ENCODE measurements around the gene GGCX. TPM values are rescaled to one million over a fixed set of nuclear protein-coding genes. Genes with fewer than 3 reads are reported as not detected.
A peak's percentile ranks its signal among the peaks of the same experiment; 100 is the strongest.

Gene GGCX
- total and polyA plus RNA-seq, 9 of the 15 experiments (the other 6 are each of a cell fraction or from before 2014, with no cell fraction given) = 14.4 to 47.1 (median 28.1) TPM

DNA sequence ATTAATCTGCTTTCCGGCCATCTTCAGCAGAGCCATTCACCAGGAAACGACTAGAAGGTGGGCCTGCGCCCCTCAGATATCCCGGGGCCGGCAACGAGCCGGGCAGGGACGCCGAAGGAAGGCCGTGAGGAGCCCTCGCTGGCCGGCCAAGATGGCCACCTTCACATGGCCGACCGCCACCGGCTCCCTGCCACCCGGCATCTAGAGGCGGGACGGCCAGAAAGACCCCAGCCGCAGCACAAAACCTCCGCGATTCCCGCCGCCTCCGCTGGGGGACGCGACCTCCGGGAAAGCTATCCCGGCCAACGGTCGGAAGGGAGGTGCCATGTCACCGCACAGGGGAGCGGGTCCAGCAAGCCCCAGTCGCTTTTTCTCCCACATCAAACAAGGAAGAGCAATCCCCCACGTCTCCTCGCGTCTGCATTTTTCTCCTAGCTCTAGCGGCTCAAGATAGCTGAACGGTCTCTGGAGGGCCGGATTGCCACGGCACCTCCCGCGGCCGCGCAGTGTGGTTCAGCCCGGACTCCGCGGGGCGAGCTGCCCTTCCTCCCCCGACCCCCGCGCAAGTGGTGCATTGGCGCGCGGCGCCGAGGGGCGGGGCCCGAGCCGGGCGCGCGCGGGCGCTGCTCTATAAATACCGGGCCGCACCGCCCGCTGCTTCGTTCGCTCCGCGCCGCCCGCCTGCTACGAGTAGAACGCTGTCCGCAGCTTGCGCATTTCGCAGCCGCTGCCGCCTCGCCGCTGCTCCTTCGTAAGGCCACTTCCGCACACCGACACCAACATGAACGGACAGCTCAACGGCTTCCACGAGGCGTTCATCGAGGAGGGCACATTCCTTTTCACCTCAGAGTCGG, 22.6 kb downstream of the GGCX start, which contains the start of gene MAT2A (continued):
- TF ChIP-seq ZNF212 (CRISPR knock-in tag; IDR thresholded peaks at IDR 0.05) (no peak), RBM22 (IDR thresholded peaks at IDR 0.05; ENCODE audit: low read depth, low read length, poor library complexity, severe bottlenecking) (no peak), MCM2 (IDR thresholded peaks at IDR 0.05; ENCODE audit: low read depth) (no peak), MXI1 (IDR thresholded peaks at IDR 0.05; ENCODE audit: low read depth, low read length) (no peak), ESRRA (IDR thresholded peaks at IDR 0.05; ENCODE audit: borderline replicate concordance, low read depth) (peak; percentile 77; the same call in 1 of the 2 replicates), OTX1 (CRISPR knock-in tag; IDR thresholded peaks at IDR 0.05) (no peak), IRF2 (CRISPR knock-in tag; IDR thresholded peaks at IDR 0.05) (no peak), ZNF165 (CRISPR knock-in tag; IDR thresholded peaks at IDR 0.05; ENCODE audit: borderline replicate concordance) (no peak), U2AF1 (optimal IDR thresholded peaks at IDR 0.05; ENCODE audit: low read depth, low read length) (peak; percentile 99), PKNOX1 (IDR thresholded peaks at IDR 0.05) (no peak), BRD9 (IDR thresholded peaks at IDR 0.05; ENCODE audit: low read depth, partially characterized antibody) (peak; percentile 60), CCAR2 (IDR thresholded peaks at IDR 0.05; ENCODE audit: low read depth, low read length) (no peak), MAZ (CRISPR knock-in tag; conservative IDR thresholded peaks at IDR 0.05 in 1 of 2, IDR thresholded peaks at IDR 0.05 in 1 of 2) (peak; percentile 74 to 88), COPS2 (conservative IDR thresholded peaks at IDR 0.05) (no peak), RBFOX2 (IDR thresholded peaks at IDR 0.05; ENCODE audit: low read depth, low read length) (peak; percentile 99), ZNF431 (CRISPR knock-in tag; IDR thresholded peaks at IDR 0.05) (no peak; the same call in 1 of the 2 replicates), SAFB (IDR thresholded peaks at IDR 0.05; ENCODE audit: borderline replicate concordance, low read depth, low read length) (no peak; the same call in 1 of the 2 replicates), ZC3H4 (CRISPR knock-in tag; IDR thresholded peaks at IDR 0.05; ENCODE audit: borderline replicate concordance) (0 out of 2 replicates have a peak, but pooled peaks have one; percentile 45), NBN (IDR thresholded peaks at IDR 0.05; ENCODE audit: low read depth) (peak; percentile 68), BHLHE40 (IDR thresholded peaks at IDR 0.05; ENCODE audit: low read length) (peak; percentile 89), FOXJ2 (tag; IDR thresholded peaks at IDR 0.05) (peak; percentile 85), ILK (tag; IDR thresholded peaks at IDR 0.05; ENCODE audit: borderline replicate concordance, low read depth) (no peak), RNF2 (IDR thresholded peaks at IDR 0.05) (peak; percentile 80), CBX8 (IDR thresholded peaks at IDR 0.05; ENCODE audit: borderline replicate concordance, extremely low read depth, low read depth, low read length, poor library complexity, severe bottlenecking) (no peak), GABPB2 (CRISPR knock-in tag; conservative IDR thresholded peaks at IDR 0.05) (no peak), HDGF (IDR thresholded peaks at IDR 0.05) (no peak)
- TF ChIP-seq, protein P1, sequence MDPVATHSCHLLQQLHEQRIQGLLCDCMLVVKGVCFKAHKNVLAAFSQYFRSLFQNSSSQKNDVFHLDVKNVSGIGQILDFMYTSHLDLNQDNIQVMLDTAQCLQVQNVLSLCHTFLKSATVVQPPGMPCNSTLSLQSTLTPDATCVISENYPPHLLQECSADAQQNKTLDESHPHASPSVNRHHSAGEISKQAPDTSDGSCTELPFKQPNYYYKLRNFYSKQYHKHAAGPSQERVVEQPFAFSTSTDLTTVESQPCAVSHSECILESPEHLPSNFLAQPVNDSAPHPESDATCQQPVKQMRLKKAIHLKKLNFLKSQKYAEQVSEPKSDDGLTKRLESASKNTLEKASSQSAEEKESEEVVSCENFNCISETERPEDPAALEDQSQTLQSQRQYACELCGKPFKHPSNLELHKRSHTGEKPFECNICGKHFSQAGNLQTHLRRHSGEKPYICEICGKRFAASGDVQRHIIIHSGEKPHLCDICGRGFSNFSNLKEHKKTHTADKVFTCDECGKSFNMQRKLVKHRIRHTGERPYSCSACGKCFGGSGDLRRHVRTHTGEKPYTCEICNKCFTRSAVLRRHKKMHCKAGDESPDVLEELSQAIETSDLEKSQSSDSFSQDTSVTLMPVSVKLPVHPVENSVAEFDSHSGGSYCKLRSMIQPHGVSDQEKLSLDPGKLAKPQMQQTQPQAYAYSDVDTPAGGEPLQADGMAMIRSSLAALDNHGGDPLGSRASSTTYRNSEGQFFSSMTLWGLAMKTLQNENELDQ (CRISPR knock-in tag; IDR thresholded peaks at IDR 0.05; ENCODE audit: borderline replicate concordance) = no peak

All from K562 (cell line).